ENCODE results near the gene FUT6.
"Not testable (repeated sequence)": the region's sequence is repeated elsewhere in the genome, so short reads cannot be mapped to it uniquely, and the experiment has no call there.

- not testable (repeated sequence) for TF ChIP-seq POLR2A, CTCF (IDR thresholded peaks at IDR 0.05)
Measured at GRCh38 chr19:5884065-5884811, 44.7 kb upstream of the FUT6 start.
